Measurements from ENCODE around the gene WNK2. TPM values are rescaled to one million over a fixed set of nuclear protein-coding genes. Genes with fewer than 3 reads are reported as not detected.

The WNK2 gene
- total RNA-seq, 1 donor from 2014 or later: 3.7 TPM

- DNase-seq (ENCODE audit: low spot score): peak; percentile 39
- ATAC-seq: no peak
Measured at GRCh38 chr9:93263334-93264229, 79.6 kb downstream of the WNK2 start.

GRCh38 chr9:93264338-93265125 lies 80.6 kb downstream of the WNK2 start:
- DNase-seq (ENCODE audit: low spot score): no peak
- no peak for ATAC-seq

- ATAC-seq: no peak
- no peak for DNase-seq (ENCODE audit: low spot score)
Measured at GRCh38 chr9:93265301-93265971, 81.5 kb downstream of the WNK2 start.

- ATAC-seq (no peak), DNase-seq (ENCODE audit: low spot score) (no peak)
Measured at GRCh38 chr9:93265972-93266371, 82.0 kb downstream of the WNK2 start.

- DNase-seq (ENCODE audit: low spot score): no peak
- ATAC-seq: no peak
Measured at GRCh38 chr9:93266521-93267001, 82.6 kb downstream of the WNK2 start.

GRCh38 chr9:93267091-93267541 lies 83.2 kb downstream of the WNK2 start:
- DNase-seq (ENCODE audit: low spot score): peak; percentile 42
- no peak for ATAC-seq

GRCh38 chr9:93267681-93268505 lies 84.0 kb downstream of the WNK2 start:
- no peak for DNase-seq (ENCODE audit: low spot score)
- ATAC-seq: no peak

GRCh38 chr9:93268551-93269314 lies 84.8 kb downstream of the WNK2 start:
- DNase-seq (ENCODE audit: low spot score): no peak
- no peak for ATAC-seq

- ATAC-seq (no peak), DNase-seq (ENCODE audit: low spot score) (no peak)
Measured at GRCh38 chr9:93270976-93271375, 87.0 kb downstream of the WNK2 start.

GRCh38 chr9:93276973-93277372 lies 93.0 kb downstream of the WNK2 start:
- DNase-seq (ENCODE audit: low spot score) (no peak), ATAC-seq (no peak)

- ATAC-seq (no peak), DNase-seq (ENCODE audit: low spot score) (no peak)
Measured at GRCh38 chr9:93278144-93278543, 94.2 kb downstream of the WNK2 start.

- no peak for ATAC-seq
- DNase-seq (ENCODE audit: low spot score): no peak
Measured at GRCh38 chr9:93280661-93281259, 96.8 kb downstream of the WNK2 start.

- ATAC-seq (no peak), DNase-seq (ENCODE audit: low spot score) (no peak)
Measured at GRCh38 chr9:93286252-93287188, 102.6 kb downstream of the WNK2 start.

GRCh38 chr9:93287189-93287552 lies 103.2 kb downstream of the WNK2 start:
- ATAC-seq: no peak
- no peak for DNase-seq (ENCODE audit: low spot score)

GRCh38 chr9:93287593-93287992 lies 103.7 kb downstream of the WNK2 start:
- no peak for ATAC-seq

GRCh38 chr9:93288341-93288740 lies 104.4 kb downstream of the WNK2 start:
- ATAC-seq (no peak), DNase-seq (ENCODE audit: low spot score) (no peak)

More at GRCh38 chr9:93287593-93287992, 103.7 kb downstream of the WNK2 start:
- DNase-seq (ENCODE audit: low spot score): no peak

GRCh38 chr9:93288891-93289883 lies 105.2 kb downstream of the WNK2 start:
- ATAC-seq (no peak), DNase-seq (ENCODE audit: low spot score) (no peak)
